HCT116 (cell line): ENCODE results near the gene ALDOA. TPM values are rescaled to one million over a fixed set of nuclear protein-coding genes. Genes with fewer than 3 reads are reported as not detected.
"Not testable (repeated sequence)": the region's sequence is repeated elsewhere in the genome, so short reads cannot be mapped to it uniquely, and the experiment has no call there.

Source experiments
- ATAC-seq: fragments of 200-7000 bp; cut with Tn5 transposase; 2 replicates; pipeline ENCODE4 v1.9.1; 2020; ENCODE audit warnings: mild to moderate bottlenecking, moderate library complexity
- BruUV-seq: library from RNA; stranded (reverse); fragments of 400-500 nt; replicated peaks from 2 replicates; lab custom pipeline; 2021; lab: Mats Ljungman, UMichigan
- CTCF ChIA-PET: fragments of 300-600 bp; sonication (Branson Sonifier 250); formaldehyde crosslinking; loops from one replicate; lab custom pipeline; 2021; ENCODE audit warnings: antibody characterized with exemption; lab: Charles Lee
- POLR2A ChIA-PET: fragments of 300-600, 350-600 bp; sonication (Branson Sonifier 250); formaldehyde crosslinking; loops from one replicate; lab custom pipeline; 2021; ENCODE audit warnings: antibody characterized with exemption; lab: Charles Lee
- RAD21 ChIA-PET, 2 experiments: fragments of 300-600 bp; sonication (Branson Sonifier 250); formaldehyde crosslinking; loops; one replicate each; lab custom pipeline; 2023; ENCODE audit warnings: low total read pairs in 2 of 2; ENCODE audit not compliant: uncharacterized antibody in 2 of 2, unreplicated experiment in 2 of 2, low non-redundant PET in 1 of 2; lab: Charles Lee
- DNase-seq: peaks from one replicate; pipeline ENCODE4 v3.0.0-alpha.2; 2010; ENCODE audit warnings: low read depth, low spot score
- H2AFZ ChIP-seq: fragments of 200-600 bp; shearing (Covaris generic), sonication (generic); 2 replicates; pipeline ENCODE4 v1.6.1; 2017; ENCODE audit warnings: low read depth, mixed run types, mixed read lengths, antibody characterized with exemption, low read length; ENCODE audit not compliant: poor library complexity, severe bottlenecking
- H3K27ac ChIP-seq: 2 replicates; pipeline ENCODE4 v1.5.1; 2012; ENCODE audit warnings: low read depth, low read length
- H3K27me3 ChIP-seq: fragments of 200-600 bp; sonication (generic); 2 replicates; pipeline ENCODE4 v1.6.1; 2016; ENCODE audit warnings: mixed run types, low read length, mixed read lengths; ENCODE audit not compliant: insufficient read depth
- H3K36me3 ChIP-seq, 2 experiments: fragments of 200-500 bp in 1 of 2; fragments of 200-600 bp in 1 of 2; sonication (Bioruptor generic) in 1 of 2; sonication (generic) in 1 of 2; 2 replicates each; pipeline versions ENCODE4 v1.5.1 to v1.6.1; 2014 to 2016; ENCODE audit warnings: low read length in 2 of 2, inconsistent platforms in 1 of 2, mixed read lengths in 1 of 2, mixed run types in 1 of 2; ENCODE audit not compliant: insufficient read depth in 2 of 2, control insufficient read depth in 1 of 2
- H3K4me1 ChIP-seq, 2 experiments: fragments of 200-600 bp in 1 of 2; sonication (generic) in 1 of 2; 2 replicates each; pipeline versions ENCODE4 v1.5.1 to v1.6.1; 2012 to 2017; ENCODE audit warnings: low read length in 2 of 2, inconsistent platforms in 1 of 2, mild to moderate bottlenecking in 1 of 2, mixed read lengths in 1 of 2, mixed run types in 1 of 2, moderate library complexity in 1 of 2; ENCODE audit not compliant: insufficient read depth in 2 of 2, control insufficient read depth in 1 of 2
- H3K4me2 ChIP-seq: fragments of 200-600 bp; sonication (generic); 2 replicates; pipeline ENCODE4 v1.6.1; 2017; ENCODE audit warnings: mixed run types, low read length, mixed read lengths
- H3K4me3 ChIP-seq, 2 experiments: fragments of 200-600 bp in 1 of 2; sonication (generic) in 1 of 2; replicated peaks in 1 of 2; 2 replicates each; pipeline ENCODE4 v1.5.1; 2011 to 2016; ENCODE audit warnings: low read length in 2 of 2, control low read depth in 1 of 2, low read depth in 1 of 2, mild to moderate bottlenecking in 1 of 2, mixed read lengths in 1 of 2, mixed run types in 1 of 2
- H3K79me2 ChIP-seq: fragments of 200-600 bp; sonication (generic); 2 replicates; pipeline ENCODE4 v1.6.1; 2017; ENCODE audit warnings: mild to moderate bottlenecking, mixed run types, low read length, moderate library complexity, mixed read lengths; ENCODE audit not compliant: insufficient read depth
- H3K9ac ChIP-seq: fragments of 200-600 bp; sonication (generic); 2 replicates; pipeline ENCODE4 v1.6.1; 2016; ENCODE audit warnings: low read length, mixed read lengths
- H3K9me2 ChIP-seq: fragments of 200-600 bp; sonication (generic), shearing (Covaris generic); 2 replicates; pipeline ENCODE4 v1.6.1; 2017; ENCODE audit warnings: mixed run types, mild to moderate bottlenecking, moderate library complexity; ENCODE audit not compliant: insufficient read depth
- H3K9me3 ChIP-seq, 2 experiments: fragments of 200-500 bp in 1 of 2; fragments of 200-600 bp in 1 of 2; sonication (Bioruptor generic) in 1 of 2; sonication (generic) in 1 of 2; 2 replicates each; pipeline ENCODE4 v1.6.1; 2014 to 2017; ENCODE audit warnings: low read length in 2 of 2, mixed read lengths in 2 of 2, inconsistent platforms in 1 of 2, low read depth in 1 of 2, mild to moderate bottlenecking in 1 of 2, mixed run types in 1 of 2, moderate library complexity in 1 of 2; ENCODE audit not compliant: control insufficient read depth in 1 of 2, insufficient read depth in 1 of 2
- H4K20me1 ChIP-seq: fragments of 200-600 bp; sonication (generic), shearing (Covaris generic); 2 replicates; pipeline ENCODE4 v1.6.1; 2017; ENCODE audit warnings: mixed run types, mild to moderate bottlenecking, moderate library complexity; ENCODE audit not compliant: insufficient read depth
- CBX3 ChIP-seq: IDR thresholded peaks from 2 replicates; pipeline ENCODE4 v1.6.1; 2012; ENCODE audit warnings: low read depth
- CEBPB ChIP-seq: IDR thresholded peaks from 2 replicates; pipeline ENCODE4 v1.6.1; 2012; ENCODE audit warnings: low read depth
- EGR1 ChIP-seq: IDR thresholded peaks from 2 replicates; pipeline ENCODE4 v1.6.1; 2012; ENCODE audit warnings: low read depth
- ELF1 ChIP-seq: IDR thresholded peaks from 2 replicates; pipeline ENCODE4 v1.6.1; 2012; ENCODE audit warnings: low read depth, borderline replicate concordance
- EZH2 ChIP-seq: fragments of 200-600 bp; sonication (generic); IDR thresholded peaks from 2 replicates; pipeline ENCODE4 v1.6.1; 2017; ENCODE audit warnings: antibody characterized with exemption, mixed run types
- EZH2phosphoT487 ChIP-seq: fragments of 200-600 bp; IDR thresholded peaks from 2 replicates; pipeline ENCODE4 v1.6.1; 2018; ENCODE audit warnings: antibody characterized with exemption, borderline replicate concordance
- FOSL1 ChIP-seq: IDR thresholded peaks from 2 replicates; pipeline ENCODE4 v1.6.1; 2012; ENCODE audit warnings: low read depth
- SIN3A ChIP-seq: IDR thresholded peaks from 2 replicates; pipeline ENCODE4 v1.6.1; 2012; ENCODE audit warnings: low read depth
- SP1 ChIP-seq: IDR thresholded peaks from 2 replicates; pipeline ENCODE4 v1.6.1; 2012; ENCODE audit warnings: low read depth
- SRF ChIP-seq: IDR thresholded peaks from 2 replicates; pipeline ENCODE4 v1.6.1; 2012; ENCODE audit warnings: low read depth
- YY1 ChIP-seq: IDR thresholded peaks from 2 replicates; pipeline ENCODE4 v1.6.1; 2011; ENCODE audit warnings: low read length, low read depth, moderate library complexity, mild to moderate bottlenecking; ENCODE audit not compliant: insufficient replicate concordance; ENCODE audit errors: extremely low read depth
- ZBTB33 ChIP-seq: IDR thresholded peaks from 2 replicates; pipeline ENCODE4 v1.6.1; 2011; ENCODE audit warnings: mild to moderate bottlenecking, low read length, moderate library complexity; ENCODE audit not compliant: insufficient replicate concordance; ENCODE audit errors: extremely low read depth
- ZFX ChIP-seq: fragments of 450-650 bp; IDR thresholded peaks from 2 replicates; pipeline ENCODE4 v1.6.1; 2017
- ZNF274 ChIP-seq: fragments of 200-500 bp; sonication (Bioruptor generic); IDR thresholded peaks from 2 replicates; pipeline ENCODE4 v1.6.1; 2014; ENCODE audit warnings: mild to moderate bottlenecking, low read depth, low read length, inconsistent platforms
- intact Hi-C: fragments of 100-400 bp; cut with micrococcal nuclease; formaldehyde crosslinking; loops from 2 replicates; pipeline ENCODE4 v1.10.0; 2022
- total RNA-seq: library from RNA; stranded (reverse); gene quantifications from one replicate; pipeline ENCODE4 v1.2.1, GENCODE V29; 2021; ENCODE audit not compliant: unreplicated experiment
- TF ChIP-seq, protein P1 (sequence below): IDR thresholded peaks from 2 replicates; pipeline ENCODE4 v1.6.1; 2012
- TF ChIP-seq, protein P2 (sequence below), 3 experiments: fragments of 200-600 bp in 1 of 3; sonication (generic) in 1 of 3; IDR thresholded peaks in 2 of 3; conservative IDR thresholded peaks in 1 of 3; 2 replicates each; pipeline ENCODE4 v1.5.1; 2012 to 2017; ENCODE audit warnings: low read depth in 2 of 3, low read length in 2 of 3, antibody characterized with exemption in 1 of 3, borderline replicate concordance in 1 of 3, control low read depth in 1 of 3, mild to moderate bottlenecking in 1 of 3, mixed read lengths in 1 of 3, mixed run types in 1 of 3, moderate library complexity in 1 of 3; ENCODE audit not compliant: insufficient read depth in 1 of 3

Gene ALDOA
- total RNA-seq, 1 experiment from 2014 or later = 2,423 TPM

GRCh38 chr16:30114833-30115232, 49.3 kb downstream of the ALDOA start:
- BruUV-seq, H3K36me3 ChIP-seq, H3K9ac ChIP-seq, ATAC-seq, H3K27me3 ChIP-seq, H3K4me2 ChIP-seq, H3K9me3 ChIP-seq, H4K20me1 ChIP-seq, H3K27ac ChIP-seq, intact Hi-C loops, H3K9me2 ChIP-seq, RAD21 ChIA-PET, H2AFZ ChIP-seq, DNase-seq, H3K4me3 ChIP-seq, CTCF ChIA-PET, H3K79me2 ChIP-seq: not testable (repeated sequence)
- peaks cover 15 to 39% of the 10 kb centered on the region in 2 experiments for H3K4me1 ChIP-seq
- POLR2A ChIA-PET = interaction anchor here (1.3 kb wide), 1 partner anchor 8 kb away, joined by 3 read pairs; the partner anchor contains the start of gene MAPK3

- Histone ChIP-seq H3K27me3 (no peaks in the 10 kb centered on the region), H3K27ac (no peak overlapping the region), H3K4me1 (peaks cover 15 to 39% of the 10 kb centered on the region in 2 experiments), H3K4me2 (no peak overlapping the region), H2AFZ (no peak overlapping the region), H3K4me3 (no peak overlapping the region), H4K20me1 (no peaks in the 10 kb centered on the region), H3K9me3 (no peaks in the 10 kb centered on the region), H3K9ac (no peak overlapping the region), H3K79me2 (no peaks in the 10 kb centered on the region), H3K9me2 (no peaks in the 10 kb centered on the region), H3K36me3 (no peaks in the 10 kb centered on the region; a peak in 1 of 4 replicates)
- ChIA-PET CTCF (no interaction called here), RAD21 (no interaction called here), POLR2A (interaction anchor here (1.3 kb wide), 1 partner anchor 8 kb away, joined by 3 read pairs; the partner anchor contains the start of gene MAPK3)
- intact Hi-C loops = no loop called here
- DNase-seq (no peak), ATAC-seq (no peak)
- no TSS peak for BruUV-seq
- TF ChIP-seq FOSL1 (no peak), SP1 (no peak), ELF1 (no peak), ZBTB33 (no peak), SIN3A (no peak), EZH2 (no peak), ZNF274 (no peak), ZFX (no peak), EZH2phosphoT487 (no peak), CBX3 (no peak), YY1 (no peak), SRF (no peak), EGR1 (no peak), CEBPB (no peak)
- TF ChIP-seq, protein P1, sequence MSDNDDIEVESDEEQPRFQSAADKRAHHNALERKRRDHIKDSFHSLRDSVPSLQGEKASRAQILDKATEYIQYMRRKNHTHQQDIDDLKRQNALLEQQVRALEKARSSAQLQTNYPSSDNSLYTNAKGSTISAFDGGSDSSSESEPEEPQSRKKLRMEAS = no peak
- TF ChIP-seq, protein P2, sequence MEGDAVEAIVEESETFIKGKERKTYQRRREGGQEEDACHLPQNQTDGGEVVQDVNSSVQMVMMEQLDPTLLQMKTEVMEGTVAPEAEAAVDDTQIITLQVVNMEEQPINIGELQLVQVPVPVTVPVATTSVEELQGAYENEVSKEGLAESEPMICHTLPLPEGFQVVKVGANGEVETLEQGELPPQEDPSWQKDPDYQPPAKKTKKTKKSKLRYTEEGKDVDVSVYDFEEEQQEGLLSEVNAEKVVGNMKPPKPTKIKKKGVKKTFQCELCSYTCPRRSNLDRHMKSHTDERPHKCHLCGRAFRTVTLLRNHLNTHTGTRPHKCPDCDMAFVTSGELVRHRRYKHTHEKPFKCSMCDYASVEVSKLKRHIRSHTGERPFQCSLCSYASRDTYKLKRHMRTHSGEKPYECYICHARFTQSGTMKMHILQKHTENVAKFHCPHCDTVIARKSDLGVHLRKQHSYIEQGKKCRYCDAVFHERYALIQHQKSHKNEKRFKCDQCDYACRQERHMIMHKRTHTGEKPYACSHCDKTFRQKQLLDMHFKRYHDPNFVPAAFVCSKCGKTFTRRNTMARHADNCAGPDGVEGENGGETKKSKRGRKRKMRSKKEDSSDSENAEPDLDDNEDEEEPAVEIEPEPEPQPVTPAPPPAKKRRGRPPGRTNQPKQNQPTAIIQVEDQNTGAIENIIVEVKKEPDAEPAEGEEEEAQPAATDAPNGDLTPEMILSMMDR (IDR thresholded peaks at IDR 0.05 in 2 of 3, conservative IDR thresholded peaks at IDR 0.05 in 1 of 3; ENCODE audit: borderline replicate concordance in 1 of 3, insufficient read depth in 1 of 3, low read depth in 2 of 3, low read length in 2 of 3) = no peak
Observed at GRCh38 chr16:30115238-30115637, 49.7 kb downstream of the ALDOA start.
